GM12892 (cell line): Measurements from ENCODE around the gene HOXA11.

Experiments used
- POLR2A ChIP-seq: IDR thresholded peaks from 2 replicates; pipeline ENCODE4 v1.6.1; 2011; ENCODE audit warnings: low read depth, low read length, control low read depth
- POLR2AphosphoS5 ChIP-seq: IDR thresholded peaks from 2 replicates; pipeline ENCODE4 v1.6.1; 2011; ENCODE audit warnings: low read depth, low read length, control low read depth

DNA sequence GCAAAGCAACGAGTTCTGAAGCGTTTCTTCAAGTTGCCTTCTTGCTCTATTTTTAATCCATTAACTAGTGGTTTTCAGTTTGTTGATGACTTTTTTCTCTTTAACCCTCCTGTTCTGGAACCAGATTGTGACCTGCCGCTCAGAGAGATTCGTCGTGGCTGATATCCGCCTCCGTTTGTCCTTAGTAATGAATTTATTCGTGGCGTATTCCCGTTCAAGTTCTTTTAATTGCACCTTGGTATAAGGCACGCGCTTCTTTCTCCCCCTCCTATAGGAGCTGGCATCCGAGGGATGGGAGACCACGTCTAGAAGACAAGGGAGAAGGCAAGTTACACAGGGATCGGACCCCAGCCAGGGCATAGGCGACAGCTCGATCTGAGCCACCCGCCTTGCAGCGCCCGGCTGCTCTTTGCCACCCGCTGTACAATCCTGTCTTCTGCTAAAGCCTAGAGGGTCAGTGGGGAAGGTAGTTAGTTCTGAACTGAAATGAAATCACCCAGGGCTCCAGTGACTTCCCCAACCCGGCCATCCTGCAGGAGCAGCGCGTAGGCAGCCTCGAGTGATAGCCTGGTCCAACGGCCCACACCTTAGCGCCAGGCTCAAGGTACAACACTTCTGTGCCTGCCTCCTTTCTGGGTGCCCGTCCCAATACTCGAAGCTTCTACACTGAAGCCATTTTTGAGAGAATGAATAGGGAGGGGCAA, 13.3 kb upstream of the HOXA11 start:
- TF ChIP-seq POLR2A, result no peak
- TF ChIP-seq POLR2AphosphoS5, result no peak
